K562 (cell line): ENCODE data around the gene UGT1A10. TPM values are rescaled to one million over a fixed set of nuclear protein-coding genes. Genes with fewer than 3 reads are reported as not detected.
"Not testable (repeated sequence)": the region's sequence is repeated elsewhere in the genome, so short reads cannot be mapped to it uniquely, and the experiment has no call there.

ENCODE experiments used
- ATAC-seq: fragments of 200-7000 bp; cut with Tn5 transposase; 3 replicates; pipeline ENCODE4 v1.9.1; 2020; ENCODE audit warnings: moderate library complexity
- BruUV-seq: library from RNA; stranded (reverse); fragments of 400-500 nt; replicated peaks from 2 replicates; lab custom pipeline; 2021; lab: Mats Ljungman, UMichigan
- CTCF ChIA-PET: fragments of 300-600 bp; formaldehyde crosslinking; extraction: SDS; loops from one replicate; lab custom pipeline; 2021; ENCODE audit warnings: low intra/inter-chr PET ratio; lab: Yijun Ruan, JAX
- POLR2A ChIA-PET: fragments of 300-600, 350-650 bp; sonication (Branson Sonifier 250); formaldehyde crosslinking; extraction: SDS; loops from one replicate; lab custom pipeline; 2021; ENCODE audit warnings: antibody characterized with exemption, inconsistent platforms; lab: Yijun Ruan, JAX
- DNase-seq, 4 experiments: peaks; one replicate each; pipeline versions ENCODE4 v3.0.0 to v3.0.0-alpha.2; 2011 to 2018; ENCODE audit warnings: low spot score in 3 of 4, mixed read lengths in 3 of 4; ENCODE audit errors: extremely low read depth in 1 of 4
- FAIRE-seq: peaks from 2 replicates; lab custom pipeline; 2011; peaks lifted over from hg19 to GRCh38; lab: Jason Lieb, UNC
- H2AFZ ChIP-seq: 2 replicates; pipeline ENCODE4 v1.6.0; 2011; ENCODE audit warnings: low read depth, low read length, control low read depth, inconsistent platforms
- H3K27ac ChIP-seq: fragments of 200-600 bp; 3 replicates; pipeline ENCODE4 v1.8.0; 2011; ENCODE audit warnings: low read depth, mild to moderate bottlenecking, control low read depth, inconsistent platforms, low read length, moderate library complexity, mixed read lengths; ENCODE audit errors: extremely low read depth
- H3K27me3 ChIP-seq, 2 experiments: fragments of 300-600 bp in 1 of 2; 2 replicates in 1 of 2; 3 replicates in 1 of 2; pipeline versions ENCODE4 v1.6.0 to v1.8.0; 2011; ENCODE audit warnings: inconsistent platforms in 2 of 2, low read length in 2 of 2, mild to moderate bottlenecking in 1 of 2, mixed read lengths in 1 of 2, moderate library complexity in 1 of 2; ENCODE audit not compliant: control insufficient read depth in 2 of 2, insufficient read depth in 2 of 2
- H3K36me3 ChIP-seq: fragments of 300-600 bp; 3 replicates; pipeline ENCODE4 v1.8.0; 2011; ENCODE audit warnings: mild to moderate bottlenecking, low read length, inconsistent platforms; ENCODE audit not compliant: control insufficient read depth, insufficient read depth
- H3K4me1 ChIP-seq, 2 experiments: fragments of 200-600 bp in 1 of 2; replicated peaks in 1 of 2; 2 replicates in 1 of 2; 3 replicates in 1 of 2; pipeline versions ENCODE4 v1.5.1 to v1.8.0; 2011; ENCODE audit warnings: inconsistent platforms in 2 of 2, low read length in 2 of 2, mild to moderate bottlenecking in 1 of 2, mixed read lengths in 1 of 2, moderate library complexity in 1 of 2; ENCODE audit not compliant: control insufficient read depth in 2 of 2, insufficient read depth in 2 of 2
- H3K4me2 ChIP-seq: 2 replicates; pipeline ENCODE4 v1.6.1; 2011; ENCODE audit warnings: low read length, control low read depth, inconsistent platforms, mixed read lengths; ENCODE audit not compliant: insufficient read depth
- H3K4me3 ChIP-seq: fragments of 200-600 bp; sonication (generic), shearing (Covaris generic); 2 replicates; pipeline ENCODE4 v1.5.1; 2016; ENCODE audit warnings: control low read depth, inconsistent platforms
- H3K79me2 ChIP-seq: fragments of 200-600 bp; 3 replicates; pipeline ENCODE4 v1.8.0; 2011; ENCODE audit warnings: low read length, inconsistent platforms; ENCODE audit not compliant: control insufficient read depth, insufficient read depth
- H3K9ac ChIP-seq, 2 experiments: 2 replicates each; pipeline versions ENCODE4 v1.6.0 to v1.6.1; 2011; ENCODE audit warnings: low read depth in 2 of 2, low read length in 2 of 2, control low read depth in 1 of 2, inconsistent platforms in 1 of 2, mild to moderate bottlenecking in 1 of 2, mixed read lengths in 1 of 2; ENCODE audit not compliant: insufficient read depth in 1 of 2
- H3K9me1 ChIP-seq: one replicate; pipeline ENCODE4 v1.6.0; 2011; ENCODE audit warnings: inconsistent platforms, mild to moderate bottlenecking, low read length, moderate library complexity; ENCODE audit not compliant: control insufficient read depth, insufficient read depth
- H3K9me3 ChIP-seq: replicated peaks from 2 replicates; pipeline ENCODE4 v1.5.1; 2011; ENCODE audit warnings: low read depth, low read length, inconsistent platforms; ENCODE audit not compliant: control insufficient read depth, insufficient read depth
- H4K20me1 ChIP-seq: replicated peaks from 2 replicates; pipeline ENCODE4 v1.6.1; 2011; ENCODE audit warnings: low read length, inconsistent platforms, mixed read lengths; ENCODE audit not compliant: control insufficient read depth, insufficient read depth
- BCLAF1 ChIP-seq, 2 experiments: fragments of 450-650 bp in 1 of 2; IDR thresholded peaks; 2 replicates each; pipeline ENCODE4 v1.6.1; 2011 to 2017; ENCODE audit warnings: low read depth in 2 of 2, antibody characterized with exemption in 1 of 2, borderline replicate concordance in 1 of 2, low read length in 1 of 2, mild to moderate bottlenecking in 1 of 2, mixed read lengths in 1 of 2; ENCODE audit not compliant: control insufficient read depth in 1 of 2
- GABPB1 ChIP-seq: sonication (generic); formaldehyde crosslinking; IDR thresholded peaks from 2 replicates; pipeline ENCODE4 v1.8.0; 2022; ENCODE audit warnings: mild to moderate bottlenecking, missing genetic modification reagents
- GABPB2 ChIP-seq: fragments of 250-450 bp; sonication (Bioruptor Pico); conservative IDR thresholded peaks from 2 replicates; pipeline ENCODE4 v1.5.1; 2021; ENCODE audit warnings: mild to moderate bottlenecking
- HMGXB4 ChIP-seq: sonication (generic); formaldehyde crosslinking; IDR thresholded peaks from 2 replicates; pipeline ENCODE4 v1.8.1; 2023; ENCODE audit warnings: mild to moderate bottlenecking, missing genetic modification reagents
- SAFB2 ChIP-seq: fragments of 200-400 bp; formaldehyde crosslinking; IDR thresholded peaks from 2 replicates; pipeline ENCODE4 v1.6.1; 2018; ENCODE audit warnings: borderline replicate concordance, low read length, low read depth, moderate library complexity; ENCODE audit not compliant: severe bottlenecking
- SNIP1 ChIP-seq: fragments of 450-650 bp; IDR thresholded peaks from 2 replicates; pipeline ENCODE4 v1.7.1; 2017; ENCODE audit warnings: low read depth, mild to moderate bottlenecking
- ZFP36 ChIP-seq: fragments of 150-350 bp; IDR thresholded peaks from 2 replicates; pipeline ENCODE4 v1.6.1; 2018; ENCODE audit warnings: low read length, low read depth; ENCODE audit not compliant: partially characterized antibody
- WGBS: fragments of 100-300 bp; shearing (Covaris generic); methylation state at CpG from one replicate; pipeline ENCODE4 v1.1.6; 2016; ENCODE audit warnings: low coverage, mixed read lengths; ENCODE audit not compliant: insufficient coverage; ENCODE audit errors: missing lambda C conversion rate; 5-methylcytosine and 5-hydroxymethylcytosine counted together
- in situ Hi-C: fragments of 300-500 bp; cut with MboI; formaldehyde crosslinking; loops from 4 replicates; pipeline ENCODE4 v1.15.0; 2018; ENCODE audit warnings: inconsistent platforms, mixed read lengths
- intact Hi-C: fragments of 100-400 bp; cut with micrococcal nuclease; formaldehyde crosslinking; loops from 2 replicates; pipeline ENCODE4 v1.14.2; 2022
- polyA plus RNA-seq, 8 experiments: library from polyadenylated mRNA; depleted of rRNA in 4 of 8; stranded (reverse) in 5 of 8; unstranded in 3 of 8; fragments of >200 nt; fragmentation: Nextera tagmentation in 2 of 8; fragmentation: Illumina TruSeq in 1 of 8; extraction: Ambion mirVana in 2 of 8; extraction: Trizol in 1 of 8; gene quantifications; 2 replicates each; pipeline versions ENCODE4 v1.2.1 to v1.2.3, GENCODE V29; 2011 to 2014; ENCODE audit warnings: inconsistent platforms in 1 of 8, missing spikeins in 1 of 8
- total RNA-seq, 7 experiments: library from RNA; depleted of rRNA in 6 of 7; stranded (reverse); fragments of >200 nt in 6 of 7; fragmentation: Illumina TruSeq in 2 of 7; extraction: Trizol in 2 of 7; gene quantifications; 2 replicates each; pipeline versions ENCODE4 v1.2.1 to v1.2.3, GENCODE V29; 2011 to 2021; ENCODE audit warnings: low replicate concordance in 1 of 7

UGT1A10 gene
- total and polyA plus RNA-seq, 9 of the 15 experiments (the other 6 are each of a cell fraction or from before 2014, with no cell fraction given) = not detected

GRCh38 chr2:233646033-233646432 lies 9.8 kb downstream of the UGT1A10 start:
- CTCF ChIA-PET = not testable (repeated sequence)
- peak; percentile 61 for TF ChIP-seq ZFP36
- WGBS = 0% methylated on average over 1 of the region's 3 CpGs

GRCh38 chr2:233650981-233651380 lies 14.7 kb downstream of the UGT1A10 start:
- Histone ChIP-seq H3K27me3 (no peaks in the 10 kb centered on the region), H3K9me1 (no peaks in the 10 kb centered on the region), H4K20me1 (no peaks in the 10 kb centered on the region), H2AFZ (no peak overlapping the region), H3K79me2 (no peaks in the 10 kb centered on the region), H3K9me3 (no peaks in the 10 kb centered on the region), H3K4me2 (no peak overlapping the region), H3K27ac (no peak overlapping the region), H3K4me3 (no peak overlapping the region), H3K4me1 (no peaks in the 10 kb centered on the region), H3K9ac (no peak overlapping the region), H3K36me3 (no peaks in the 10 kb centered on the region)
- no peak for DNase-seq
- intact Hi-C loops = no loop called here
- ChIA-PET POLR2A (no interaction called here), CTCF (no interaction called here)
- WGBS = 0% methylated on average over 4 of the region's 4 CpGs
- BruUV-seq = no TSS peak
- no peak for FAIRE-seq
- TF ChIP-seq GABPB2 (CRISPR knock-in tag) (no peak), SNIP1 (no peak), SAFB2 (no peak), HMGXB4 (no peak), GABPB1 (CRISPR knock-in tag) (no peak), BCLAF1 (IDR thresholded peaks at IDR 0.05; ENCODE audit: borderline replicate concordance in 1 of 2, control insufficient read depth in 1 of 2, low read depth in 2 of 2, low read length in 1 of 2) (no peak)
- in situ Hi-C loops = no loop called here
- ATAC-seq = no peak

More at GRCh38 chr2:233646033-233646432, 9.8 kb downstream of the UGT1A10 start:
- DNase-seq, H3K79me2 ChIP-seq, H3K4me2 ChIP-seq, H3K27ac ChIP-seq, FAIRE-seq, H3K9me1 ChIP-seq, ATAC-seq, H3K9ac ChIP-seq, intact Hi-C loops, H3K27me3 ChIP-seq, H3K4me3 ChIP-seq, H3K4me1 ChIP-seq, H3K36me3 ChIP-seq, H4K20me1 ChIP-seq, in situ Hi-C loops, H3K9me3 ChIP-seq, BruUV-seq, POLR2A ChIA-PET, H2AFZ ChIP-seq: not testable (repeated sequence)
